HG03135 (cell line): ENCODE measurements around the gene HEMK1.

Source experiments
- ATAC-seq: cut with Tn5 transposase; IDR thresholded peaks from one replicate; pipeline ENCODE4 v1.9.1; 2021; ENCODE audit warnings: mild to moderate bottlenecking, moderate library complexity; ENCODE audit not compliant: unreplicated experiment

Gene HEMK1

DNA sequence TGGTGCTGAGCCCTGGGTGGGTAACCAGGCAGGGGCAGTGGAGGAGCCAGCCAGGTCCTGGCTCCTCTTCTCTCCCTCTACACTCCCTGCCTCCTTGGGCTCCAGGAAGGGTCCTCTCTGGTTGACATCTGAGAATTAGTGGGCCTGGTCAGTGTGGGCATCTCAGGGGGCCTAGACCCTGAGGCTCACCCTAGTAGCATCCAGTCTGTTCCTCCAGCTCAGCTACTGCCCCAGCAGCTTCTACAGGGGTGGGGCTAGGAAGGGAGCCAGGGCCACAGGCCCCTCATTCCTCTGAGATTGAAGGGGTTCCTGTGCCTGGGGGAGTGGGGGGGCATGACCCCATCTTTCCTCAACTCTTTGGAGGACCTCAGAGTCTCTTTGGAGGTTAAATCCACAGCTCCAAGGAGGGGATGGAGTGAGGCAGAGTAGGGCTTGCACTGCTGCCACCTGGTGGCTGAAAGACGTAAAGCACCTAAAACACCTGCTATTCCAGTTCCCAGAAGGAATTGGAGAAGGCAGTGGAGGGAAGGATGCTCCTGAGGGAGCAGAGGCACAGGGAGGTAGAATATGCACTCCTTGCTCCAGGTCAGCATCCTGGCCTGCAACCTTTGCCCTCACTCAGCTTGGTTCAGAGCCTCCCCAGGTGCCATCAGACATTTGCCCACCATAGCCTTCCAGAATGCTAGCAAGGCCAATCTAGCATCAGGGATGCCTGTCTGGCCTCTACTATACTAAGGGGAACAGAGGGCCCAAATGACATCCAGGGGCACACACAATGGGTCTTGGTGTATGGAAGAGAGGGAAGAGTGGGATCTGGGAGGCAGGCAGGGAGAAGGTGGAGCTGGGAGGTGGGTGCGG, 26.9 kb upstream of the HEMK1 start:
- ATAC-seq: no peak

GRCh38 chr3:50545781-50546180, 23.5 kb upstream of the HEMK1 start:
- no peak for ATAC-seq

GRCh38 chr3:50549226-50549625, 20.1 kb upstream of the HEMK1 start:
- ATAC-seq: no peak

- ATAC-seq: no peak
Measured at GRCh38 chr3:50550079-50550736, 19.1 kb upstream of the HEMK1 start.

GRCh38 chr3:50551054-50551659, 18.2 kb upstream of the HEMK1 start:
- ATAC-seq: no peak

GRCh38 chr3:50551681-50552435, 17.5 kb upstream of the HEMK1 start:
- no peak for ATAC-seq

DNA sequence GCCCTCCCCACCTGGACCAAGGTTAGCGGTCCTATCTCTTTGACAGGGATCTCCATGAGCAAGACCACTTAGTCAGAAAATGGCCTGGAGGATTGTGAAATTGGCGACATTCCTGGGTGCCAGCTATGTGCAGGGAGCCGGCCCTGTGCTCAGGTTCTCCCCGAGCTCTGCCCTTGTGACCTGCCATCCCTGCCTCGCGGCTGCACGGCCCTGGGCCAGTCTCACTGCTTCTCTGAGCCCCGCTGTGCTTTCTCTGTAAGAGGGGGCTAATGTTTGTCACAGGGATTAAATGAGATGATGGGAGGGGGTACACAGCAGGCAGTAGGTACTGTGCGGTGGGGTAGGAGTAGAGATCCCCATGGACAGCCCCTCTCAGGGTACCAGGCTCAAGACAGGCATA, 16.7 kb upstream of the HEMK1 start:
- ATAC-seq: no peak

DNA sequence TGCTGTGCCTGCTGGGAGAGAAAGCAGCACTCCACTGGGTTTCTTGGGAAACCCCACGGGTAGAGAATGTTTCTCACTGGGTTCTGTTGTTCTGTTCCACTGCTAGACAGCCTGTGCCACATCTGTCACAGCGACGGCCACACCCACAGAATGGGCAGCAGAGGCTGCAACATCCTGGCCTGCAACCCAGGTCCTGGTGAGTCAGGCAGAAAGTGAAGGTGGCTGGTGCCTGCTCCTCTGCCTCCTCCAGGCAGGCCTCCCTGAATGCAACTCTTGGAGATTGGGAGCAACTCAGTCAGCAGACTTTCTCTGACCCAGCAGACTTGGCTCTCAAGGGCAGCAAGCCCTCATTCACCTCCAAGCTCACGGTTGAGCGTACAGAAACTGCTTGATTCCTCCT, 14.8 kb upstream of the HEMK1 start:
- no peak for ATAC-seq

- ATAC-seq: no peak
Measured at GRCh38 chr3:50557106-50557505, 12.2 kb upstream of the HEMK1 start.

DNA sequence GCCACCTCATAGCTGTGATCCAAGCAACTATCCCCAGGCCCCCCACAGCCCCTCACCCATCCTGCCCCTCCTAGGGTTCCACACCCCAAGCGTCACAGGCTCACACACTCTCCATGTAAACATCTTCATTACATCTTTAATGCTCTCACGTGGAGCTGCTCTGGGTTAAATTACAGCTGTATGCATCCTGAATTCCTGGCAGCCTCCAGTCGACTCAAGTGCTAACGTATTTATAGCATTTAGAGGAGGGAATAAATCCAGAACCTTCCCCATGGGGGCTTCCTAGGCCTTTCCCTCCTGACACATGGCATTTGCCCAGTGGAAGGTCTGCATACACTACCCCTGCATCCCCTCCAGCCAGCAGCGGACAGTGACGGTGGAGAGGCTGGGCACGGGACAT, 11.4 kb upstream of the HEMK1 start:
- no peak for ATAC-seq

GRCh38 chr3:50559702-50560101, 9.6 kb upstream of the HEMK1 start:
- no peak for ATAC-seq

DNA sequence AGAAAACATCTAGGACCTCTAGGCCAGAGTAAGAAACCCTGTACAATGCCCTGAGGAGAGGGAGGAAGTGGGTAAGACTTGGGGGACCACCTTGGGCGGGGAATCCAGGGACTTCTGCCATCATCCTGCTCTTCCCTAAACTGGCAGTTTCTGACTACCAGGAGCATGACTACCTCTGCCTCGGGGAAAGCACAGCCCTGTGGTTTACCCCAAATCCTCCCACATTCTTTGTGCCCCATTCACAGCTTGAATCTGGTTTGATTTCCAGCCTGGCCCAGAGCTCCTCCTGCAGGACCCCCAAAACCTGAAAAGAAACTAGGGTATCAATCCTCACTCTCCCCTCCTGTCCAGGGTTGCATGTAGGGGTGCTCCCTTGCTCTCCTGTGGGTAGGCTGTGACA, 6.5 kb upstream of the HEMK1 start:
- no peak for ATAC-seq

- ATAC-seq: no peak
Measured at GRCh38 chr3:50563867-50564266, 5.5 kb upstream of the HEMK1 start.

DNA sequence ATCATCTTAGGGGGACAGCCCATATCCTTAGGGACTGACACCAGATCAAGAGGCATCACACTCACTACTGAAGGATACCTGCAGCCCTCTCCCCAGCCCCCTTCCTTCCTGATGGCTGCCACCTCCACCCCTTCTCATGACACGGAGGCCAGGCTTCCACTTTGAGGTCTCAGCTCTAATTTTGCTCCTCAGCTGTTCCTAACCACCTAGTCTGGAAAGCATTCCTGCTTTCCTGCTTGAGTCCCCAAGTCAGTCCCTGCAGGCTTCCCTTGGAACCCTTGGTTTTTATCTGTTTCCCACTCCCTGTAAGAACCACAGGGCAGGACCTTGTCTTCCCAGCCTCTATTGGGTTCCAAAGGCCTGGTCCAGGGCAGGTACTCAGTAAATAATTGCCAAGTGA, 5.0 kb upstream of the HEMK1 start:
- ATAC-seq: no peak

GRCh38 chr3:50567011-50567385, 2.3 kb upstream of the HEMK1 start:
- ATAC-seq: no peak

DNA sequence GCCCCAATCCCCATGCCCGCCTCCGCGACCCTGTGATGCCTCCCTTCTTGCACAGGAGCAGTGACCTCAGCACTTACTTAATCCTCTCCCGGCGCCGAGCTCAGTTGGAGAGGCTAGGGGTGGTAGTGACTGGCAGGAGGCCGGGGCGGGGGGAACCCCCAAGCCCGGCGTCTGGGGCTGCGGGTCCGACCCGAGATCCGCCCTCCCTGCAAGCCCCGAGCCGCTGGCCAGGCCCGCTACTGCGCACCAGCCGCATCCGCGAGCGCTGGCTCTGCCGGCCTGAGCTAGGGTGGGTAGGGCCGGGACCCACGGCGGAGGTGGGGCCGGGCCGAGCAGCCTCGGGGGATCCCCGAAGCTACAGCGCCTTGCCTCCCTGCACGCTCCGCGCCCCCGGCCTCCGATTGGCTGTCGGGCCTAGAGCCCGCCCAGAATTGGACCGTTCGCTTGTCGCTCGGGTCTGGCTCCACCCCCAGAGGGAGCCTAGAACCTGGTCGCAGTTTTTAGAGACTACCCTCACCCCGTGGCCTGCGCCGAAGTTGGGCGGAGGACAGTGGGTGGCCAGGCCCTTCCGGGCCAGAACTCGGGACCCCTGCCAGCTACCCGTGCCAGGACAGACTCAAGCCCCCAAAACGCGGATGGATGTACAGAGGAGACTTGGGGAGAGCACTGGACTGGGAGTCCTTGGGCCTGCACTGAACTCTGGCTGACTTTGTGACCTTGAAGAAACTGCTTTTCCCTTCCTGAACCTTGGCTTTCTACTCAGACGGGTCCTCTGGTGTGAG, 1.7 kb upstream of the HEMK1 start, which contains the start of gene C3orf18:
TSS of gene C3orf18 (minus strand) at position 362 of the 782 bp plus-strand sequence. CDS start 2,048 bp downstream, outside the sequence.
- peak; percentile 80 for ATAC-seq

- no peak for ATAC-seq
Measured at GRCh38 chr3:50570508-50571279, 1.4 kb downstream of the HEMK1 start.

DNA sequence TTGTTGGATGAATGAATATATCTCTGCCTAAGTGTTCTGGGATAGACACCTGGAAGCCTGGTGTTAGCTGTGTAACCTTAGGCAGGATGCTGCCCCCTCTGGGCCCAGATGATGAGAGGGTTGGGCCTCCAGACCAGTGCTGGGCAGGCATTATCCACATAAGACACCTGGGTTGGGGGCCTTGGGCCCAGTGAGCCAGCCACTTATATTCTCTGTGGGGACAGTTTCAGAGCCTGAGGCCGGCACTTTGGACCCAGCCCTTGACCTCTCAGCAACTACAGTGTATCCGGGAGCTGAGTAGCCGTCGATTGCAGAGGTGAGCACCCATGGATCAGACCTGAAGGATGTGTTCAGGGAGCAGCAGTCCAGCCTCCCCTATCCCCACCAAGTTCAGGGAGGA, 2.2 kb downstream of the HEMK1 start:
- no peak for ATAC-seq

DNA sequence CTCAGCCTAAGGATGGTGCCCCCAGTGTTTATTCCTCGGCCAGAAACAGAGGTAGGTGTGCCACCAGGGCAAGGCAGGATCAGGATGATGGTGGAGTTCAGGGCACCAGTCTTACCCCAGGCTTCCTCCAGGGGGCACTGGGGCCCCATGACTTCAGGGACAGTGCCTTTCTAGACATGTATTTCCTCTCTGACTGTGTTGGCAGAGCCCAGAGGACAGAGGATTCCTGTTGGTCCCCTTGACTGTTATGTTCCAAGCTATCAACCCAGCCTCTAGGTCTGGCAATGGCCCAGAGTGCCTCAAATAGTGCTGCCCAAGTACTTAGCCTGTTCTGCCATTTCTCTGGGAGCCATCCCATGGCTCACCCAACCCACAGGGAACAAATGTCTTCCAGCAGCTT, 2.8 kb downstream of the HEMK1 start:
- no peak for ATAC-seq
